GM15510 (cell line): ENCODE measurements around the gene FBXO31.

ENCODE experiments used
- POLR2A ChIP-seq: IDR thresholded peaks from 3 replicates; pipeline ENCODE4 v1.6.1; 2011; ENCODE audit warnings: borderline replicate concordance; ENCODE audit not compliant: insufficient read length; ENCODE audit errors: extremely low read depth

FBXO31 gene

DNA sequence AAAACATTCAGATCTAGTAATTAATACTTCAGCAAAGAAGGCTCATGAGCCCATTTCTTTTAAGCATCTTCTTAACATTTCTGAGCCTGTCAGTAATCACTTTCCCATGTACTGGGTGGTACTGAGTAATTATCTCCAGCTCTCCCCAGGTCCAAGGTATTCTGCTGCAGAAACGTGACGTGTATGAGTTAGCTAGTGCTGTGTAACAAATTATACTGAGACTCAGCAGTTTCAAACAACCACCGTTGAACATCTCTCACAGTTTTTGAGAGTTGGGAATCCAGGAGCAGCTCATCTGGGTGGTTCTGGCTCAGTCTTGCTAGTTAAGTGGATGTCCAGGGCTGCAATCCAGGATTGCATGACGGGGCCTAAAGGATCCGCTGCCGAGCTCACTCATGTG is 91.6 kb downstream of the FBXO31 start:
- TF ChIP-seq POLR2A, result no peak

DNA sequence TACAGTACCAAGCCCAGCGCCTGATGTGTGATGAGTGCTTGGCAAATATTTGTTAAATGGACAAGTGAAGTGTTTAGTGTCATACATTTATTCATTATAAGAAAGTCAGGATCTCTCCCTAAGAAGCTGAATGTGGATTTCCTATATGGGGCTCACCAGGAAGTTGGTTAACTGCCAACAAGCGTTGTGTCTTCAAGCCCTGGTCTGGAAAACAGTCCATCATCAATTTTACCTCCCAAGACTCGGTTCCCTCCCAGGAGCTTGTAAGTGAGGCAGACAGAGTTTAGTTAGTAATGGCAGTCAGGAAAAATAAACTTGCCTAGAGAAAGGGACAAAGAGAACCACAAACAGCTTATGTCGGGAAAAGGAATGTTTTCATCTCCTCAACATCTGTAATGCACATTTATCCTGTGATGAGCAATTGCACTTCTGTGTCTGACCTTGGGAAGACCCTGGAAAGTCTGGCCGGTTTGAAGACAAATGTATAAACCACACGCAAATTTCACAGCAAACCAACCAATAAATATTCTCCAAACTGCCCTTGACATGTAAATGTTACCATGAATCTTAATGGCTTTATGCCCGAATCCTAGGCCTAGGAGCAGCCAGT is 94.7 kb downstream of the FBXO31 start:
- no peak for TF ChIP-seq POLR2A

DNA sequence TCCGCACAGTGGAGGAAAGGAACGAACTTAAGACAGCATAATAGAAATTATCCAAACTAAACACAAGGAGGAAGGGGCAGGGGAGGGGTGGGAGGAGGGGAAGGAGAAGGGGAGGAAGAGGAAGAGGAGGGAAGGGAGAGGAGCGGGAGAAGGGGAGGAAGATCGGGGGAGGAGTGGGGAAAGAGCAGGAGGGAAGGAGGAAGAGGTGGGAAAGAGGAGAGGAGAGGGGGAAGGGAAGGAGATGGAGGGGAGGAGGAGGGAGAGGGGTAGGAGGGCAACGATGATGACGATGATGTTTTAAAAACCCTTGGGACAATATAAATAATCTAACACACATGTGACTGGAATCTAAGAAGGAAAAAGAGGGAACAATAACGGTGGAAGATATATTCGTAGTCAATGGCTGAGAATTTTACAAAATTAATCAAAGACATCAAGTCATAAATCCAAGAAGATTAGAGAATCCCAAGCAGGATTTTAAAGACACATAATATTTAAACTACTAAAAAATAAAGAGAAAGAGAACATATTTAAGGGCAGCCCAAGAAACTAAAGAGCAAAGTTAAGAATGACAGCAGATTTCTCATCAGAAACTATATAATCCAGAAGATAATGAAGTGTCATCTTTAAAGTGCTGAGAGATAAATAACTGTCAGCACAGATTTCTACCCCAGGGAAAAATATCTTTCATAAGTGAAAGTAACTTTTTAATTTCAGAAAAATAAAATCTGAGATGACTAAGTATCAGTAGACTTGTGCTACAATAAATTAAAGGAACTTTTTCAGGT is 96.5 kb downstream of the FBXO31 start:
- TF ChIP-seq POLR2A, result no peak

DNA sequence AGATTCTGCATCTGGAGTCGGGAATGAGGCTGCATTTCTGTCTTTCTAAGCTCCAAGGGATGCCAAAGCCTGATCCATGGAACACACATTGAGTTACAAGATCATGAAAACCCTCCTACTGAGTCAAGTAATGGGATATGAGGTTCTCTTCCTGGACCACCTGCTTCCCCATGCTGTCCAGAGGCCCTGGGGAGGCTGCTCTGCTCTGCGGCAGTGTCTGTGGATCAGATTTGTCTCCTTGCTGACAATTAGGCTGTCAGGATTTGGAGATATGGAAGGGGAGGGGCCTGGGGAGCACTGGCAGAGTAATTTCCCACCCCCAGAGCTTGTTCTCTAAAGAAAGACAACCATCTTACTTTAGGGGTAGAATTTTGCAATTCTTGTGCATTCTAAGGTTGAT is 99.4 kb downstream of the FBXO31 start:
- TF ChIP-seq POLR2A, result no peak

DNA sequence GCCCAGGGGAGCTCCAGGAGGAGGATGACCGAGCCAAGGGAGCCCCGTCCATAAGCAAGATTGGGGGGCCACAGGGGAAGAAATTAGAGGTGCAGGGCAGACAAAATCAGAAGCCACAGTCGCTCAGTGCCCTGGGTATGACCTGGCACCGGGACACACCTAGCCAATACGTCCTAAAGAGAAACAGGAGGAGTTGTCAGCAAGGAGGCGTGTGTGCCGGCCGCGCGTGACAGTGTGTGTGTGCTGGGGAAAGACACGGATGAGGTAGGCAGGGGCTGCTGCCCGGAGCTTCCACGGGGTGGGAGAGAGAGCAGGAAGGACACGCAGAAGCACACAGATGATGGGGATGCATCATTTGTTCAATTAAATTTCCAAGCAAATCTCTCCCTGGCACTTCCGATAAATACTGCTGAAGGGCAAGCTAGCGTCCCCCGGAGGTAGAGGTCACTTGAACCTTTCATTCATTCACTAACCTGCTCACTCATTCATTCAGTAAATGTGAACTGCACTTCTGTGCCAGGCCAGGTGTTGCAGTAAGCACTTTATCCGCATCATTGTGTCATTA is 104.4 kb downstream of the FBXO31 start:
- no peak for TF ChIP-seq POLR2A

DNA sequence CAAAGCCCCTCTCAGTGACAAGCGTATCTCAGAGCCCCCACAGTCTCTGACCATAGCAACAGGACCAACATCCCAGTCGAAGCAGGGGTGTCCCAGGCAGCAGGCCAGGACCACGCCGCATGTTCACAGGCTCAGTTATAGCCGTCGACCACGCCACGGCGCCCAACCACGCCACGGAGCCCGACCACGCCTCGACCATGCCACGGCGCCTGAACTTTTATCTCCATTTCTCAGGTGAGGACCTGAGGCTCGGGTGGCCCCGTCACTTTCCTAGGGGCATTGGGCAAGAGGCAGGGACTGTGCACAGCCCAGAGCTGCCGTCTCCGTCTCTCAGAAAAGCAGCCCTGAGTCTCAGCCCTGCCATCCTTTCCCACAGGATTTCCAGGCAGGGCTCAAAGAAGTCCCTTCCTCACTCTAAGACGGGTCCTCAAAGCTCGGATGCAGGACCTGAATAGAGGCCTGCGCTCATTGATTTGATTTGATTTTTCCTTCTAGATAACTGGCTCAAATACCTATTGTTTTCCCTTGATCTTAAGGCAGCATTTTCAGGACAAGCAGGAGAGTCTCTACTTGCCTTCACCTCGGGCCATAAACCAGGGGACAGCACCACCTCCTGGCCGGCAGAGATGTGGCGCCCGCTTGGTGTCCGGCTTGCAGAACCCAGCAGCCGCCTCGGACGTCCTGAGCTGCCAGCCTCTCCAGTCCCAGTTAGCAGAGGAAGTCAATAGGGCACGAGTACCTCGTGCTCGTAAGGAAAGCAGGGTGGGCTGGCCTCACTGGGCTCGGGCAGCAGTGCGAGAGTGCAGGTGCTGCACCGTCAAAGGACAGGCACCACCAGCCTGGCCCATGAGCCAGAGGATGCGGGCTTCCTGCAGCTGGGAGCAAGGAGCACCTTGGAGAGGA is 105.1 kb downstream of the FBXO31 start:
- TF ChIP-seq POLR2A, result no peak
